Measurements from ENCODE around the gene OR52A1.

Gene OR52A1

DNA sequence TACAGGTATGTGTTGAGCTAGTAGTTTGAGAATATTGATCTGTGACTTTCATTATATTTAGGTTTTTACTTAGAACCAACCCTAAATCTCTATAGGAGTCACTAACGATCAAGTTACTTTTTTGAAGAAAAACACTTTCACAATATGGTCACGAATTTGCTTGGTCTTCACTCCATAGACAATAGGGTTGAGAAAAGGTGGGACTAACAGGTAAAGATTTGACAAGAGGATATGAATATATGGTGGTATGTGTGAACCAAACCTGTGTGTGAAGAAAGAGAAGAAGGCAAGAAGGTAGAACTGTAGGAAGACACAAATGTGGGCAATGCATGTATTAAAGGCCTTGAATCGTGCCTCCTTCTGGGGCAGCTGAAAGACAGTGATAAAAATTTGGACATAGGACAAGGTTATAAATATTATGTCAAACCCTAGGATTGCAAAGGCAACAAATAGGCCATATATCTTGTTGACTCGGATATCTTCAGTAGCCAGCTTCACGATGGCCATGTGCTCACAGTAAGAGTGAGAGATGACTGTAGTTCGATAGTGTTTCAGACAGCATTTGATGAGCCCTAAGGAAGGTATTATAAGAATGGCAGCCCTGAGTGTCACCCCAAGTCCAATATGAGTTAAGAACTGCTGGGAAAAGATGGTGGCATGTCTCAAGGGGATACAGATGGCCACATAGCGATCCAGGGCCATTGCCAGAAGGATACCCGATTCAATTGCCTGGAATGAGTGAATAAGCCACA is 22.8 kb downstream of the OR52A1 start:
- DNase-seq, result no peak

DNA sequence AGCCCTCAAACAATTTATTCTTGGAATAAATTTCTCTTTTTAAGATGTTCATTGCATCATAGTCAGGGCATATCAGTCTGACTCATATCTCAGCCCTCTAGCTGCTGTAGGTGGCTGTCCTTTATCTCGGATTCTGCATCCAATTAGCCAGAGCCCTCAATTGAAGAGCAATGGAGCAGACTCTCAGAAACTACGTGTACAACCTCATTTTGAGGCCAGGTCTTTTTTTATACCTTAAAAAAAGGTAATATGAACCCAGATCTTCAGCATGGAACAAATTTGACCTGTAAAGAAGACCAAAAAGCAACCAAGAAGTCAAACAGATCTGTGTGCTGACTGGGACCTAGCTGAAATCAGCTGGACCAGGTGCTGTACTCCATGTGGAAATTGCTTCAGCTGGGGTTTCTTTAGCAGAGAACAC is 25.1 kb downstream of the OR52A1 start:
- peak; percentile 7 for DNase-seq

DNA sequence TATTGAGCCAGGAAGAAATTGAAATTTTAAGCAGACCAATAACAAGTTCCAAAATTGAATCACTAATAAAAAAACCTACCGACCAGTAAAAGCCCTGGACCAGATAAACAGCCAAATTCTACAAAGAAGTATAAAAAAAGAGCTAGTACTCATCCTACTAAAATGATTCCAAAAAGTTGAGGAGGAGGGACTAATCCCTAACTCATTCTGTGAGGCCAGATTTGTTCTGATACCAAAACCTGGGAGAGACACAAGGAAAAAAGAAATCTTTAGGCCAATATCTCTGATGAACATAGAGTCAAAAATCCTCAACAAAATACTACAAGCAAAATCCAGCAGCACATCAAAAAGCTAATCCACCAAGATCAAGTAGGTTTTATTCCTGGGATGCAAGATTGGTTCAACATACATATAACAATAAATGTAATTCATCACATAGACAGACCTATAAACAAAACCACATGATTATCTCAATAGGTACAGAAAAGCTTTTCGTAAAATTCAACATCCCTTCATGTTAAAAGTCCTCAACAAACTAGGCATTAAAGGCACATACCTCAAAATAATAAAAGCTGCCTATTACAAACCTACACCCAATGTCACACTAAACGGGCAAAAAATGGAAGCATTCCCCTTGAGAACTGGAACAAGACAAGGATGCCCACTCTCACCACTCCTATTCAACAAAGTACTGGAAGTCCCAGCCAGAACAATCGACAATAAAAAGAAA is 29.5 kb downstream of the OR52A1 start:
- no peak for DNase-seq

DNA sequence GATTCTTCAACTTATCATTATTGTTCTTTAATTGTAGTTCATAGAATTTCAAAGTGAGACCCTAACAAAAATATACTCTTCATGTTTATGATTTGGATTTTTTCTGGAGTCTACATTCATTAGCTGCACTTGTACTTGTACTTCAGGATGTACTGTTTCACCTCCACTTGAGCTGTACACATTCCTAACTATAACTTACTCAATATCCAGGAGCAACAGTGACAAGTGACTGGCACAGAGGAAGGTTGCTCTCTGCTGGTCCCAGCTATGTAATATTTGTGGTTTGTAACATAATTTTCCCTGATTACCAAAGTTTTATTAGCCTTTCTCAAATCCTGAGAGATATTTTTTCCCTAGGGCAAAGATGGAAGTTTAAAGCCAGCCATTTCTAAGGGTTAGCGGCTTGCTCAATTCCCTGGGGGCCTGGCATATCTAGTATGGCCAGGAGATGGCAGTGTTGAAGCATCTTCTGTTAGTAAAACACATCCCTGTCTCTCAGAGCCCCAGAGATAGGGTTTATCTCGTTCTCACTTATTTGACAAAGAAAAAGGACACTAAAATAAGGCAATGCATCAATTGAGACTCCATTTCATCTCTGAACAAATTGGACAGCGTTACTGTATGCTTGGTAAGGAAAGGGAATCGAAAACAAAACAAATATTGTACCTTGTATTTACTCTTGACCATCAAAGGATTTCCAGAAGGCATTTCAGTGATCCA is 30.6 kb downstream of the OR52A1 start:
- peak; percentile 72 for DNase-seq

DNA sequence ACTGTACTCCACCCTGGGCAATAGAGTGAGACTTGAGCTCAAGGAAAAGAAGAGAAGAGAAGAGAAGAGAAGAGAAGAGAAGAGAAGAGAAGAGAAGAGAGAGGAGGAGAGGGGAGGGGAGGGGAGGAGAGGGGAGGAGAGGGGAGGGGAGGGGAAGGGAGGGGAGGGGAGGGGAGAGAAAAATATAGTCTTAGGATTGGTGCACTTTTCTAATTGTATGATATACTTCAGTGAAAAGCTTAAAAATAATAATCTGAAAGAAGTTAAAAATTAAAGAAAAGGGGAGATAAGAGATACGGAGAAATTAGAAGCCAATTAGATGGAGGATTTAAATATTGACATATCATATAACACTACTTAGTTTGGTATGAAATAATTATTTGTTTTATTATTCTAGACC is 35.7 kb downstream of the OR52A1 start:
- no peak for DNase-seq

DNA sequence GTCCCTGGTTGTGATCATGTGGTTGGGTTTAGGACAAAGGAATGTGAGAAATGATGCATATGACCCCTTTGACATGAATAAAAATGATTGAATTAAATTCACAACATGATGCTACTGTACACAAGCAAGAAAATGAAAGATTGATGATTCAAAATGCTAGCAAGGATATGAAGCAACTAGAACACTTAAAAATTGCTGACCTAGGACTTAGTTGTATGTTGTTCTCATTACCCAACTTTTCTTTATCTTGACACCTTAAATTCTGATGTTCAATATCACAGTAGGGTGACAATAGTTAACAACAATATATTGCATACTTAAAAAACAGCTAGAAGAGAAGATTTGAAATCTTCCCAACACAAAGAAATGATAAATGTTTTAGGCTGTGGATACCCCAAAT is 37.0 kb downstream of the OR52A1 start:
- DNase-seq, result no peak

DNA sequence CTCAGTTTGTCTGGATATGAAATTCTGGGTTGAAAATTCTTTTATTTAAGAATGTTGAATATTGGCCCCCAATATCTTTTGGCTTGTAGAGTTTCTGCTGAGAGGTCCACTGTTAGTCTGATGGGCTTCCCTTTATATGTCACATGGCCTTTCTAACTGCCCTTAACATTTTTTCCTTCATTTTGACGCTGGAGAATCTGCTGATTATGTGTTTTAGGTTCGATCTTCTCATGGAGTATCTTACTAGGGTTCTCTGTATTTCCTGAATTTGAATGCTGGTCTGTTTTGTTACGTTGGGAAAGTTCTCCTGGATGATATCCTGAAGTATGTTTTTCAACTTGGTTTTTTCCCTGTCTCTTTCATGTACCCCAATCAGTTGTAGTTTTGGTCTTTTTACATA is 39.2 kb downstream of the OR52A1 start:
- no peak for DNase-seq

DNA sequence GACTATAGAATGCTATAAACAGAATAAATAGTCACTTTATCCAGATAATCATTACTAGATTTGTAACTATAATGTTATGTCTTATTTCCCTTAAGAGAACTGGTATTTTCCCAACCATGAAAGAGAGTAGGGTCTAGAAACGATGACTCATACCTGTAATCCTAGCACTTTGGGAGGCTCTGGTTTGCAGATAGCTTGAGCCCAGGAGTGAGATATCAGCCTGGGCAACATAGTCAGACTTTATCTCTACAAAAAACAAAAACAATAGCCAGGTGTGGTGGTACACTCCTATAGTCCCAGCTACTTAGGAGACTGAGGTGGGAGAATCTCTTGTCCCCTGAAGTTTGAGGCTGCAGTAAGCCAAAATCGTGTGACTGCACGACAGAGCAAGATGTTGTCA is 47.3 kb downstream of the OR52A1 start:
- no peak for DNase-seq

DNA sequence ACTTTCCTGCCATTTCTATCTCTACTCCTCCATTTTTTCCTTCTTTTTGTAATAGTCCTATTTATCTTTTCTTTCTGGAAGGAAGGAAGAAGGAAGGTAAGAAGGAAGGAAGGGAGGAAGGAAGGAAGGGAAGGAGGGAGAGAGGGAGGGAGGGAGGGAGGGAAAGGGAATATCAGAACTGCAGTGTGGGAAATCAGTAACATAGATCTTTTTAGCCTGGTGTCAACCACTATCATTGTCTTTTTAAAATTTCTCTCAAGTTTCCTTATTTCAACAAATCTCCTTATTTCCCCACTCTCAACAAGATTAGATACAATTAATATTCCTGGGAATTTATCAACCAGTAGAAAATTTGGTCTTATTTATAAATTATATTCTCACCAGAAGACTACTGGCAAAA is 51.5 kb downstream of the OR52A1 start:
- no peak for DNase-seq

DNA sequence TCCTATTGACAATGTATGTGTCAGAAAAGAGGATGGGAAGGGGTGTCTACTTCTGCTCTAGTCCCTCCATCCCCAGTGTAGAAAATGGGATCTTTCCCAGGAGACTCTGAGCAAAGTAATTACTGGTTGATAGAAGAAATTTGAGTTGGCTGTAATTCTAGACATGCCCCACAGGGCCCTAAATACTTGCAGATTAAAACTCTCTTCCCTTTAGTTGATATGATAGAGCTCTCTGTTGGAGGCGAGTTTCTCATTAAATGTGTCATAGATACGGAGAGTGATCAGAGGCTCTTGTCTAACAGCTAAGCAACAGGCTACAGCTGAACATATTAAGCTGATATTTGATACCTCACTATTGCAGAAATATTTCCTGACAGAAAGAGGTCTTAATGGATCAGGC is 52.3 kb downstream of the OR52A1 start:
- no peak for DNase-seq

DNA sequence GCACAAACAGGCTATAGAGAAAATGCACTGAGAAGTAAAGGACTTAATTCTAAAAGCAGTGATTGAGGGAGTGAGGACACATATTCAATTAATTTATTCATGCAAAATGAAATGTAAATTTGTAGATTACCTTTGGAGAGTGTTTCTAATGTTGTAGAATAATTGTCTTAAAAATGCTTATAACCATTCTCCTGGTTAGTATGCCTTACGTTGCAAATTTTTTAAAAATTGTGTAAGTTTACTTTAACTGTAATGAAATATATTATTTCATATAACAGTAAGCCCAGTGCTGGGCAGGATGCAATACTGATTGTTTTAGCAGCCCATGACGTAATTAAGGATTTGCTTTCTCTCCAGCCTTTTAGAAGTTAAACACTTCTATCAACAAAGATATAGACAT is 58.5 kb downstream of the OR52A1 start:
- no peak for DNase-seq
